HFFc6 (cell line): ENCODE results near the gene TACC2. TPM values are rescaled to one million over a fixed set of nuclear protein-coding genes. Genes with fewer than 3 reads are reported as not detected.

Experiments
- DNase-seq: peaks from one replicate; pipeline ENCODE4 v3.0.0-alpha.2; 2018
- H3K27ac Mint-ChIP-seq: 2 replicates; pipeline ENCODE4 v1.8.0; 2020; ENCODE audit warnings: mild to moderate bottlenecking, mixed read lengths
- H3K27me3 Mint-ChIP-seq: 2 replicates; pipeline ENCODE4 v1.8.0; 2021; ENCODE audit warnings: mild to moderate bottlenecking, moderate library complexity, mixed read lengths; ENCODE audit not compliant: insufficient read depth
- H3K36me3 Mint-ChIP-seq: 2 replicates; pipeline ENCODE4 v1.8.0; 2021; ENCODE audit warnings: low read depth, mixed read lengths
- H3K4me1 Mint-ChIP-seq: 2 replicates; pipeline ENCODE4 v1.8.0; 2020; ENCODE audit warnings: low read depth, mixed read lengths
- H3K4me3 Mint-ChIP-seq: 2 replicates; pipeline ENCODE4 v1.8.0; 2020; ENCODE audit warnings: mild to moderate bottlenecking, moderate library complexity, mixed read lengths
- H3K9me3 Mint-ChIP-seq: 2 replicates; pipeline ENCODE4 v1.8.0; 2020; ENCODE audit warnings: mild to moderate bottlenecking, mixed read lengths
- total RNA-seq, 6 experiments: library from RNA; stranded (reverse); fragmentation: NEBNext Ultra II Directional; extraction: Animal tissue kit (Norgen Biotek cat#: 25700); gene quantifications; 2 replicates in 1 of 6; 3 replicates in 5 of 6; pipeline ENCODE4 v1.2.3, GENCODE V29; 2021
- TF ChIP-seq, protein P1 (sequence below): fragments of 200-600 bp; sonication (generic); IDR thresholded peaks from 2 replicates; pipeline ENCODE4 v1.5.0; 2021; ENCODE audit warnings: antibody characterized with exemption, mild to moderate bottlenecking

Gene TACC2
- total RNA-seq, 6 experiments from 2014 or later, result 15.9 to 19.5 (median 17.5) TPM

DNA sequence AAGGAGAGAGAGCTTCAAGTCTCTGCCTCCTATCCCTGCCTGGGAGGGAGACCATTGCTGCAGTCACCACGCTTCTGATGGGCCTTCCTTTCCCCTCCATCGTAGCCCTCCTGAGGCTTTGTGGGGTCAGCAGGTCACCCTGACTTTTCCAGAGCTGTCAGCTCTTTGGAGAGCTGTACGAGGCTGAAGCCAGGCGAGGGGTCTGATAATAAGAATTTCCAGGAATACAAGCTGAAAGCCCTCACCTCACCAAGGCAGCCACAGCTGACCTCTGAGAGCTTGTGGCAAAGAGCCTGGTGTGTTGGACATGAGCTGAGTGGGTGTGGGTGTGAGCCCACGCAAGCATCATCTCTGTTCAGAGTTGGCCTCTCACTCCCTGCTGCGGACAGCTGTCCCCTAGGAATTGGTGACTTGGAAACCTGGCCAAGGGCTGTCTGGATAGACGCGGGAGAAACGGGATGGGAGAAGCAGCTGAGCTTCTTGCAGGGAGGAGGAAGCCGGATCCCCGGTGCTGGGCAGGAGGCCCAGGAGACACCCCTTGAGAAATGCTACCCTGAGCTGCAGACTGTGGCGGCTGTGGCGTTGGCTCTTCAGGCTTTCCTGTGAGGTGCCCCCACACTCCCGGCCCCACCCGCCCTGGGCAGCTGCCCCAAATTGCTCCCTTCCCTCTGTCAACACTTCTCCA lies 160.1 kb downstream of the TACC2 start:
- DNase-seq, result no peak
- Mint-ChIP-seq H3K4me1 (peaks cover 53% of the 10 kb centered on the region), H3K27ac (peak overlapping the region; percentile 88), H3K27me3 (no peaks in the 10 kb centered on the region; the same call in 1 of the 2 replicates), H3K36me3 (peaks cover 26% of the 10 kb centered on the region), H3K4me3 (peak overlapping the region; percentile 34), H3K9me3 (no peaks in the 10 kb centered on the region)
- TF ChIP-seq, protein P1, sequence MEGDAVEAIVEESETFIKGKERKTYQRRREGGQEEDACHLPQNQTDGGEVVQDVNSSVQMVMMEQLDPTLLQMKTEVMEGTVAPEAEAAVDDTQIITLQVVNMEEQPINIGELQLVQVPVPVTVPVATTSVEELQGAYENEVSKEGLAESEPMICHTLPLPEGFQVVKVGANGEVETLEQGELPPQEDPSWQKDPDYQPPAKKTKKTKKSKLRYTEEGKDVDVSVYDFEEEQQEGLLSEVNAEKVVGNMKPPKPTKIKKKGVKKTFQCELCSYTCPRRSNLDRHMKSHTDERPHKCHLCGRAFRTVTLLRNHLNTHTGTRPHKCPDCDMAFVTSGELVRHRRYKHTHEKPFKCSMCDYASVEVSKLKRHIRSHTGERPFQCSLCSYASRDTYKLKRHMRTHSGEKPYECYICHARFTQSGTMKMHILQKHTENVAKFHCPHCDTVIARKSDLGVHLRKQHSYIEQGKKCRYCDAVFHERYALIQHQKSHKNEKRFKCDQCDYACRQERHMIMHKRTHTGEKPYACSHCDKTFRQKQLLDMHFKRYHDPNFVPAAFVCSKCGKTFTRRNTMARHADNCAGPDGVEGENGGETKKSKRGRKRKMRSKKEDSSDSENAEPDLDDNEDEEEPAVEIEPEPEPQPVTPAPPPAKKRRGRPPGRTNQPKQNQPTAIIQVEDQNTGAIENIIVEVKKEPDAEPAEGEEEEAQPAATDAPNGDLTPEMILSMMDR, result no peak

- H3K4me1 Mint-ChIP-seq, result peaks cover 61% of the 10 kb centered on the region
- no peak for DNase-seq
Measured at GRCh38 chr10:122149561-122150505, 160.9 kb downstream of the TACC2 start.

DNA sequence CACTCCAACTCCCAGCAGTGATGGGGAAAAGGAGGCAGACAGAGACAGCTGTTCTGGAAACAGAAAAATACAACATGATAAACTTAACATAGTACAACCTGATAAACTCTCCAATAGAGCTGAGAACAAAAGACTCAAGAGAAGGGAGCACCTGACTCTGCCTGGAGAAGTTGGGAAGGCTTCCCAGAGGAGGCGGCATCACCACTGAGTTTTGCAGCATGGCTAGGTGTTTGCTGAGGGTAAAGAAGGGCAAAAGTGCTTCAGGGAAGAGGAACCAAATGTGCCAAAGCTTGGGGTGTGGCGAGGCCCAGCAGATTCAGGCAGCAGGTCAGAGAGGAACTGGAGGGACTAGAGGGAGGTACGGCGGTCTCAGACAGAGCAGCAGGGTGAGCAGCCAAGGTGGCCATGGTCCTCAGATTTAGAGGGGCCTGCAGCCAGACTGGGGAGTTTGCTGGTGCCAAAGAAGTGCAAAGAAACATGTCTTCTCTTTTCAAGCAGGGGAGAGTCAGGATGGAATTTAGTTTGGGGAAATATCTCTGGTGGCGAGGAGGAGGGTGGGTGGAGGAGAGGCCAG lies 162.2 kb downstream of the TACC2 start:
- H3K27ac Mint-ChIP-seq, result no peak overlapping the region; the same call in 1 of the 2 replicates
- H3K36me3 Mint-ChIP-seq, result peaks cover 6% of the 10 kb centered on the region
- TF ChIP-seq, protein P1, result no peak
- no peaks in the 10 kb centered on the region; the same call in 1 of the 2 replicates for H3K27me3 Mint-ChIP-seq
- no peak for DNase-seq
- no peak overlapping the region for H3K4me3 Mint-ChIP-seq
- H3K9me3 Mint-ChIP-seq, result no peaks in the 10 kb centered on the region
- peaks cover 69% of the 10 kb centered on the region for H3K4me1 Mint-ChIP-seq

More at GRCh38 chr10:122149561-122150505, 160.9 kb downstream of the TACC2 start:
- Mint-ChIP-seq H3K27me3 (no peaks in the 10 kb centered on the region; the same call in 1 of the 2 replicates), H3K36me3 (peaks cover 19% of the 10 kb centered on the region), H3K9me3 (no peaks in the 10 kb centered on the region), H3K27ac (peak overlapping the region; percentile 88; the same call in 1 of the 2 replicates), H3K4me3 (peak overlapping the region; percentile 34; the same call in 1 of the 2 replicates)
- TF ChIP-seq, protein P1, result no peak

- peak; percentile 60 for DNase-seq
- no peaks in the 10 kb centered on the region for H3K9me3 Mint-ChIP-seq
- H3K36me3 Mint-ChIP-seq, result peaks cover 5% of the 10 kb centered on the region
- no peak overlapping the region for H3K4me3 Mint-ChIP-seq
- H3K27me3 Mint-ChIP-seq, result no peaks in the 10 kb centered on the region; the same call in 1 of the 2 replicates
- H3K27ac Mint-ChIP-seq, result peak overlapping the region; percentile 47
- peaks cover 62% of the 10 kb centered on the region for H3K4me1 Mint-ChIP-seq
- TF ChIP-seq, protein P1, result no peak
Measured at GRCh38 chr10:122152544-122152943, 163.6 kb downstream of the TACC2 start.

GRCh38 chr10:122154031-122154544 lies 165.1 kb downstream of the TACC2 start:
- TF ChIP-seq, protein P1, result no peak
- H3K4me1 Mint-ChIP-seq, result peaks cover 48% of the 10 kb centered on the region
- no peak for DNase-seq
- no peaks in the 10 kb centered on the region; the same call in 1 of the 2 replicates for H3K27me3 Mint-ChIP-seq
- no peaks in the 10 kb centered on the region for H3K9me3 Mint-ChIP-seq
- H3K36me3 Mint-ChIP-seq, result no peaks in the 10 kb centered on the region
- H3K27ac Mint-ChIP-seq, result peak overlapping the region; percentile 91
- H3K4me3 Mint-ChIP-seq, result peak overlapping the region; percentile 86
